ENCODE measurements around the gene PATL2. TPM values are rescaled to one million over a fixed set of nuclear protein-coding genes. Genes with fewer than 3 reads are reported as not detected.

Gene PATL2
- total and polyA plus RNA-seq, 2 experiments from 2014 or later: 0.33 to 0.49 TPM

DNA sequence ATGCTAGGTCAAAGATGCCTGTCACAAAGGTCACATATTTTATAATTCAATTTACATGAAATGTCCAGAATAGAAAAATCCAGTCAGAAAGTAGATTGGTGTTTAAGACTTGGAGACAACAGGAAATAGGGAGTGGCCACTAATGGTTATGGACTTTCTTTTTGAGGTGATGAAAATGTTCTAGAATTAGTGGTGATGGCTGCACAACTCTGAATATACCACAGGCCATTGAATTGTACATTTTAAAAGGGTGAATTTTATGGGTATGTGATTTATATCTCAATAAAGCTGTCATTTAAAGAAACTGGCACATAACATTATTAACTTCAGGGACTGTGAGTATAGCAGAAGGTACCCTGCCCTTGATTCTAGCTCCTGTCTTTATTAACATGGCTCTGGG lies 63.5 kb downstream of the PATL2 start:
- H3K27ac ChIP-seq: no peak overlapping the region
- no peak overlapping the region for H3K4me3 ChIP-seq
- no peaks in the 10 kb centered on the region for H3K9me3 ChIP-seq (ENCODE audit: low read depth)
- H3K36me3 ChIP-seq: peaks cover 46% of the 10 kb centered on the region
- TF ChIP-seq, protein P1, sequence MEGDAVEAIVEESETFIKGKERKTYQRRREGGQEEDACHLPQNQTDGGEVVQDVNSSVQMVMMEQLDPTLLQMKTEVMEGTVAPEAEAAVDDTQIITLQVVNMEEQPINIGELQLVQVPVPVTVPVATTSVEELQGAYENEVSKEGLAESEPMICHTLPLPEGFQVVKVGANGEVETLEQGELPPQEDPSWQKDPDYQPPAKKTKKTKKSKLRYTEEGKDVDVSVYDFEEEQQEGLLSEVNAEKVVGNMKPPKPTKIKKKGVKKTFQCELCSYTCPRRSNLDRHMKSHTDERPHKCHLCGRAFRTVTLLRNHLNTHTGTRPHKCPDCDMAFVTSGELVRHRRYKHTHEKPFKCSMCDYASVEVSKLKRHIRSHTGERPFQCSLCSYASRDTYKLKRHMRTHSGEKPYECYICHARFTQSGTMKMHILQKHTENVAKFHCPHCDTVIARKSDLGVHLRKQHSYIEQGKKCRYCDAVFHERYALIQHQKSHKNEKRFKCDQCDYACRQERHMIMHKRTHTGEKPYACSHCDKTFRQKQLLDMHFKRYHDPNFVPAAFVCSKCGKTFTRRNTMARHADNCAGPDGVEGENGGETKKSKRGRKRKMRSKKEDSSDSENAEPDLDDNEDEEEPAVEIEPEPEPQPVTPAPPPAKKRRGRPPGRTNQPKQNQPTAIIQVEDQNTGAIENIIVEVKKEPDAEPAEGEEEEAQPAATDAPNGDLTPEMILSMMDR (IDR thresholded peaks at IDR 0.05; ENCODE audit: low read depth, low read length): no peak
- H3K27me3 ChIP-seq: no peaks in the 10 kb centered on the region
- no peaks in the 10 kb centered on the region for H3K4me1 ChIP-seq (ENCODE audit: low read depth)
- DNase-seq (ENCODE audit: low read depth in 1 of 2, low spot score in 1 of 2): no peak

DNA sequence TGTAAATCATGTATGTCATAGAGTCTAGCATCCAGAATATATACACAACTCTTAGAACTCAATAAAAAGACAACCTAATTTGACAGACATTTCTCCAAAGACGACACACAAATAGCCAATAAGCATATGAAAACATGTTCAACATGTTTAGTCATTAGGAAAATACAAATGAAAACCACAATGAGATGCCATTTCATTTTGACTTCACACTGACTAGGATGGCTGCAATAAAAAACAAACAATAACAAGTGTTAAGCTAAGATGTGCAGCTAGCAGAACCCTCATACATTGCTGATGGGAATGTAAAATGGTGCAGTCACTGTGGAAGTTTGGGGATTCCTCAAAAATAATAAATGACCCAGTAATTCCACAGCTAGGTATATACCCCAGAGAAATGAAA lies 64.1 kb downstream of the PATL2 start:
- Histone ChIP-seq H3K27ac (no peak overlapping the region), H3K27me3 (no peaks in the 10 kb centered on the region), H3K9me3 (ENCODE audit: low read depth) (no peaks in the 10 kb centered on the region), H3K4me3 (no peak overlapping the region), H3K4me1 (ENCODE audit: low read depth) (no peaks in the 10 kb centered on the region), H3K36me3 (peaks cover 46% of the 10 kb centered on the region)
- TF ChIP-seq, protein P1 (IDR thresholded peaks at IDR 0.05; ENCODE audit: low read depth, low read length): no peak
- no peak for DNase-seq (ENCODE audit: low read depth in 1 of 2, low spot score in 1 of 2)

DNA sequence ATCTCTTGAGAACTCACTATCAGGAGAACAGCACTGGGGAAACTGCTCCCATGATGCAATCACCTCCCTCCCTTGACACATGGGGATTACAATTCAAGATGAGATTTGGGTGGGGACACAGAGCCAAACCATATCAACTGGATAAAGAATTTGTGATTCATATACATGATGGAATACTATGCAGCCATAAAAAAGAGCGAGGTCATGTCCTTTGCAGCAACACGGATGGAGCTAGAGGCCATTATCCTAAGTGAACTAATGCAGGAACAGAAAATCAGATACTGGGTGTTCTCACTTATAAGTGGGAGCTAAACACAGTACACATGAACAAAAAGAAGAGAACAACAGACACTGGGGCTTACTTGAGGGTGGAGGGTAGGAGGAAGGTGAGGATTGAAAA lies 64.7 kb downstream of the PATL2 start:
- Histone ChIP-seq H3K9me3 (ENCODE audit: low read depth) (no peaks in the 10 kb centered on the region), H3K36me3 (peaks cover 42% of the 10 kb centered on the region), H3K27me3 (no peaks in the 10 kb centered on the region), H3K4me1 (ENCODE audit: low read depth) (no peaks in the 10 kb centered on the region), H3K4me3 (no peak overlapping the region), H3K27ac (no peak overlapping the region)
- TF ChIP-seq, protein P1 (IDR thresholded peaks at IDR 0.05; ENCODE audit: low read depth, low read length): no peak
- DNase-seq (ENCODE audit: low read depth in 1 of 2, low spot score in 1 of 2): no peak

DNA sequence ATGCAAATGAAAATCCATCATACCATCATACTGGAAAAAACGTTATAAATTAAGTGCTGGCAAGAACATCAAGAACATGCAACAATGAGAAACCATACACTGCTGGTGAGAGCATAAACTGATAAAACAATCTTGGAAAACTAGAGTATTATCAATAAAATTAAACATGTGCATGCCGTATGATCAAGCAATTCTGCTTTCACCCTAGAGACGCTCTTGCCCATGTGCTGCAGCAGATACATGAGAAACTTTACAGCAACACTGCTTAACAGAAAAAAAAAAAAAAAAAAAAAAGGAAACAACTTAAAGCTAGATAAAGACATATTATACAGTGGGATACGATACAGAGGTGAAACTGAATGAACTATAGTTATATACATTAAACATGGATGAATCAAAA lies 69.5 kb downstream of the PATL2 start:
- no peak overlapping the region for H3K27ac ChIP-seq
- no peaks in the 10 kb centered on the region for H3K27me3 ChIP-seq
- no peak overlapping the region for H3K4me3 ChIP-seq
- no peaks in the 10 kb centered on the region for H3K9me3 ChIP-seq (ENCODE audit: low read depth)
- TF ChIP-seq, protein P1 (IDR thresholded peaks at IDR 0.05; ENCODE audit: low read depth, low read length): no peak
- peaks cover 8% of the 10 kb centered on the region for H3K36me3 ChIP-seq
- DNase-seq (ENCODE audit: low read depth in 1 of 2, low spot score in 1 of 2): no peak
- no peaks in the 10 kb centered on the region for H3K4me1 ChIP-seq (ENCODE audit: low read depth)

DNA sequence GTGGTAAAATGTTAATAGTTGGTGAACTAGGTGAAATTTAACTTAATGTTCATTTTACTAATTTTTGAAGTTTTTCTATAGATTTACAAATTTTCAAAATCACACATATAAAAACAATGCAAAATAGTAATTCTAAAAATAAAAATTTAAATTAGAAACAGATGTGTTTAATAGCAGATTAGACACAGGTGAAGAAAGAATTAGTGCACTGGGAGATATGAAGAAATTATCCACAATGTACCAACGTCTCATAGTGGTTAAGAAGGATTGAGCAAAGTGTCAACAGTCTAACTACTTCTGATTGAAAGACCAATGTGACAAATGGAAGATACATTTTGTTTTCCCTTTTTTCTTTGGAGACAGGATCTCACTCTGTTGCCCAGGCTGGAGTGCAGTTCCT lies 74.1 kb downstream of the PATL2 start:
- DNase-seq (ENCODE audit: low read depth in 1 of 2, low spot score in 1 of 2): no peak

More for the DNA sequence above, 74.1 kb downstream of the PATL2 start:
- H3K4me1 ChIP-seq (ENCODE audit: low read depth): no peaks in the 10 kb centered on the region
- no peaks in the 10 kb centered on the region for H3K27me3 ChIP-seq
- no peak overlapping the region for H3K4me3 ChIP-seq
- no peaks in the 10 kb centered on the region for H3K9me3 ChIP-seq (ENCODE audit: low read depth)
- H3K27ac ChIP-seq: no peak overlapping the region
- H3K36me3 ChIP-seq: peaks cover 16% of the 10 kb centered on the region
- TF ChIP-seq, protein P1 (IDR thresholded peaks at IDR 0.05; ENCODE audit: low read depth, low read length): no peak

Data from cardiac muscle cell (in vitro differentiated cells and primary cell).